Upper lobe of left lung (tissue), 6 donors: Measurements from ENCODE around the gene SMTNL1. TPM values are rescaled to one million over a fixed set of nuclear protein-coding genes. Genes with fewer than 3 reads are reported as not detected.
A peak's percentile ranks its signal among the peaks of the same experiment; 100 is the strongest.

Source experiments
- ATAC-seq, 2 donors: fragments of 200-7000 bp; cut with Tn5 transposase; one replicate each; pipeline ENCODE4 v1.9.1; 2022; ENCODE audit warnings: mild to moderate bottlenecking in 2 of 2, moderate library complexity in 2 of 2; ENCODE audit not compliant: low FRiP score in 2 of 2
- DNase-seq, 2 donors: peaks; one replicate each; pipeline ENCODE4 v3.0.0-alpha.2; 2019 to 2020
- H3K27ac ChIP-seq, 4 donors: fragments of 200-600 bp; sonication (generic); one replicate each; pipeline ENCODE4 v1.5.1; 2016 to 2019
- H3K27me3 ChIP-seq, 4 donors: fragments of 200-600 bp; sonication (generic); one replicate each; pipeline ENCODE4 v1.5.1; 2017 to 2019
- H3K36me3 ChIP-seq, 4 donors: fragments of 200-600 bp; sonication (generic); one replicate each; pipeline ENCODE4 v1.5.1; 2016 to 2019
- H3K4me1 ChIP-seq, 4 donors: fragments of 200-600 bp; sonication (generic); one replicate each; pipeline ENCODE4 v1.5.1; 2018 to 2019
- H3K4me3 ChIP-seq, 4 donors: fragments of 200-600 bp; sonication (generic); one replicate each; pipeline ENCODE4 v1.5.1; 2017 to 2019; ENCODE audit warnings: mild to moderate bottlenecking in 2 of 4, moderate library complexity in 1 of 4
- H3K9me3 ChIP-seq, 4 donors: fragments of 200-600 bp; sonication (generic); one replicate each; pipeline ENCODE4 v1.5.1; 2018 to 2019
- EP300 ChIP-seq, 4 donors: sonication (generic); formaldehyde crosslinking; IDR thresholded peaks; one replicate each; pipeline ENCODE4 v1.5.1; 2017; ENCODE audit warnings: antibody characterized with exemption in 4 of 4, control low read depth in 2 of 4
- POLR2A ChIP-seq, 4 donors: fragments of 450-650 bp; IDR thresholded peaks; one replicate each; pipeline ENCODE4 v1.5.1; 2016 to 2017; ENCODE audit warnings: antibody characterized with exemption in 4 of 4, mild to moderate bottlenecking in 2 of 4
- POLR2AphosphoS5 ChIP-seq, 2 donors: sonication (generic); formaldehyde crosslinking; IDR thresholded peaks; one replicate each; pipeline ENCODE4 v1.5.1; 2017; ENCODE audit warnings: antibody characterized with exemption in 2 of 2
- WGBS, 2 donors: methylation state at CpG; one replicate each; pipeline ENCODE4 v1.1.5; 2017 to 2018; 5-methylcytosine and 5-hydroxymethylcytosine counted together
- total RNA-seq, 6 donors: library from RNA; depleted of rRNA in 4 of 6; stranded (reverse); fragments of >200 nt in 4 of 6; gene quantifications; one replicate each; pipeline versions ENCODE4 v1.1.0 to v1.2.1, GENCODE V29; 2016 to 2021
- TF ChIP-seq, protein P1 (sequence below), 6 experiments: fragments of 450-650 bp in 4 of 6; fragments of 200-600 bp in 2 of 6; sonication (generic) in 2 of 6; IDR thresholded peaks; one replicate each; pipeline ENCODE4 v1.5.1; 2016 to 2019; ENCODE audit warnings: antibody characterized with exemption in 6 of 6
- donor health status: DM: no; HTN: no; CAD: no; lungs with moderate emphysema.
- donor health status: DM: no; HTN: yes; CAD: no; lungs with severe emphysema.

Gene SMTNL1
- total RNA-seq, 6 donors from 2014 or later, result not detected

DNA sequence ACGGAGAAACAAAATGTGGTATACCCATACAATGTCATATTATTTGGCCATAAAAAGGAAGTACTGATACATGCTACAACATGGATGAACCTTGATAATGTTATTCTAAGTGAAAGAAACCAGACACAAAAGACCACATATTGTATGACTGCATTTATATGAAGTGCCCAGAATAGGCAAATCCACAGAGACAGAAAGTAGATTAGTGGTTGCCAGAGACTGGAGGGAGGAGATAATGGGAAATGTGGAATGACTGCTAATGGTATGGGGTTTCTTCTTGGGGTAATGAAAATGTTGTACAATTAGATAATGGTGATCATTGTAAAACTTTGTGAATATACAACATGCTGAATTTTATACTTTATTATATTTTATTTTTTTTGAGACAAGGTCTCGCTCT, 16.3 kb upstream of the SMTNL1 start:
- WGBS, 2 donors, result 90 to 98% methylated on average over 2 of the region's 2 CpGs
- no peaks in the 10 kb centered on the region for H3K27me3 ChIP-seq
- H3K9me3 ChIP-seq, result no peaks in the 10 kb centered on the region
- no peak overlapping the region for H3K4me3 ChIP-seq
- TF ChIP-seq, protein P1, sequence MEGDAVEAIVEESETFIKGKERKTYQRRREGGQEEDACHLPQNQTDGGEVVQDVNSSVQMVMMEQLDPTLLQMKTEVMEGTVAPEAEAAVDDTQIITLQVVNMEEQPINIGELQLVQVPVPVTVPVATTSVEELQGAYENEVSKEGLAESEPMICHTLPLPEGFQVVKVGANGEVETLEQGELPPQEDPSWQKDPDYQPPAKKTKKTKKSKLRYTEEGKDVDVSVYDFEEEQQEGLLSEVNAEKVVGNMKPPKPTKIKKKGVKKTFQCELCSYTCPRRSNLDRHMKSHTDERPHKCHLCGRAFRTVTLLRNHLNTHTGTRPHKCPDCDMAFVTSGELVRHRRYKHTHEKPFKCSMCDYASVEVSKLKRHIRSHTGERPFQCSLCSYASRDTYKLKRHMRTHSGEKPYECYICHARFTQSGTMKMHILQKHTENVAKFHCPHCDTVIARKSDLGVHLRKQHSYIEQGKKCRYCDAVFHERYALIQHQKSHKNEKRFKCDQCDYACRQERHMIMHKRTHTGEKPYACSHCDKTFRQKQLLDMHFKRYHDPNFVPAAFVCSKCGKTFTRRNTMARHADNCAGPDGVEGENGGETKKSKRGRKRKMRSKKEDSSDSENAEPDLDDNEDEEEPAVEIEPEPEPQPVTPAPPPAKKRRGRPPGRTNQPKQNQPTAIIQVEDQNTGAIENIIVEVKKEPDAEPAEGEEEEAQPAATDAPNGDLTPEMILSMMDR (IDR thresholded peaks at IDR 0.05), result no peak
- TF ChIP-seq POLR2A (IDR thresholded peaks at IDR 0.05) (no peak), EP300 (IDR thresholded peaks at IDR 0.05) (no peak), POLR2AphosphoS5 (IDR thresholded peaks at IDR 0.05) (no peak)
- no peak overlapping the region for H3K27ac ChIP-seq
- H3K4me1 ChIP-seq, result peaks cover 1 to 2% (median 2%) of the 10 kb centered on the region in 4 donors
- no peak for ATAC-seq
- DNase-seq, result no peak
- H3K36me3 ChIP-seq, result no peaks in the 10 kb centered on the region

DNA sequence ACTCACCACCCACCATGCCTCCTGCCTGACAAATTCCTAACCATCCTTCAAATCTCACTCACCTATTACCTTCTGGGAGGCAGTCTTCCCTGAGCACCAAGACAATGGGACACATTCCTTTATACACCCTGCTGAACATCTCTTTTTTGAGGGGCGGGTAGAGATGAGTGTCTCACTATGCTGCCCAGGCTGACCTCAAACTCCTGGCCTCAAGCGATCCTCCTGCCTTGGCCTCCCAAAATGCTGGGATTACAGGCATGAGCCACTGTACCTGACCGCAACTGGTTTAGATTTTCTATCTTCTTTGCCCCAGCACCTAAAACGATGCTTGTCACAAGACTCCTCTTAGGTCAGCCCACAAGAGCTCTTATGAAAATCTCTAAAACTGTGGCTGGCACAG, 14.0 kb upstream of the SMTNL1 start:
- peaks cover 0 to 5% (median 0%) of the 10 kb centered on the region in 4 donors for H3K4me1 ChIP-seq
- no peaks in the 10 kb centered on the region for H3K9me3 ChIP-seq
- WGBS, 2 donors, result 79 to 82% methylated on average over 4 of the region's 4 CpGs
- peaks cover 0 to 4% (median 2%) of the 10 kb centered on the region in 4 donors for H3K36me3 ChIP-seq
- TF ChIP-seq POLR2A (IDR thresholded peaks at IDR 0.05) (no peak), EP300 (IDR thresholded peaks at IDR 0.05) (no peak), POLR2AphosphoS5 (IDR thresholded peaks at IDR 0.05) (no peak)
- TF ChIP-seq, protein P1 (IDR thresholded peaks at IDR 0.05), result no peak
- H3K27me3 ChIP-seq, result no peaks in the 10 kb centered on the region
- DNase-seq (no peak), ATAC-seq (no peak)
- H3K27ac ChIP-seq, result no peak overlapping the region
- H3K4me3 ChIP-seq, result no peak overlapping the region

DNA sequence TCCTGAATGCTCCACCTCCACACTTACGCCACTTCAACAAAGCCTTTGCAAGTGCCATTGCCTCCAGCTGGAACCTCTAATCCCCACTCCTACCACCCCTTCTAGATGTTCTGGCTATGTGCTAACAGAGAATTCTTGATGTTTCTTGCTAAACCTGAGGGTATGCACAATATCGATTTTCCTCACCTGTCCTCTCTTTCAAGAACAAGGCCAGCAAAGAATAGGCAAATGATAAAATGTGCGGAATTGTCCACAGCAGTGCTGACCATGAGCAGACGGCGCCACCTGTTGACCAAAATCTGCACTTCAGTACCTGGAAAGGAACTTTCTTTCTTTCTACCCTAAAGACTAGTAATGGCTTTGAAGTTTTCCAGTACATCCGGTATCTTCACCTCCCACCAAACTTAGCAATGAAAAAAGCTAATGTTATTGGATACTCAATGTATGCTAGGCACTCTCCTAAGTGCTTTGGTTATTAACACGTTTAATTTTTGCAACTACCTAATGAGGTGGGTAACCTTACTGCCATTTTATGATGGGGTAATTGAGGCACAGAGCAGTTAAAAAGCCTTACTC, 10.3 kb upstream of the SMTNL1 start:
- H3K27me3 ChIP-seq, result no peaks in the 10 kb centered on the region
- TF ChIP-seq POLR2A (IDR thresholded peaks at IDR 0.05), result no peak
- TF ChIP-seq, protein P1 (IDR thresholded peaks at IDR 0.05), result peak; percentile 72 to 93 (median 87)

DNA sequence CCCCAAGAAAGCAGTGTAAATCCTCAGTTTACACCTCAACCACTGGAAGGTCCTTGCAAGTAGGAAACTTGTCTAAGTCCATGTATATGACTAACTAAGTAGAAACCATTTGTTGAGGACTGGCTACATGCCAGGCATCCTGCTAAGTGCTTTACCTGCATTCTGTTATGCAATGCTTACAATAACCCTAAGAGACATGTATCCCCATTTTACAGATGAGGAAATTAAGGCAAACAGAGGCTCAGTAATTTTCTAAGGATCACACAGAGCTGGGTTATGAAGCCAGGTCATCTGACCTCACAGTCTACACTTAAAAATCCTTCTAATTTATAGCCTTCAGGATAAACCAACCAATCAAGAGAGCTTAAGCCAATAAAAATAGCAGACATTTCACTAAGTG, 8.4 kb upstream of the SMTNL1 start:
- Histone ChIP-seq H3K36me3 (peaks cover 0 to 6% (median 2%) of the 10 kb centered on the region in 4 donors), H3K27me3 (no peaks in the 10 kb centered on the region), H3K4me1 (peaks cover 17 to 26% (median 18%) of the 10 kb centered on the region in 4 donors), H3K27ac (no peak overlapping the region), H3K9me3 (no peaks in the 10 kb centered on the region), H3K4me3 (no peak overlapping the region)
- no peak for TF ChIP-seq POLR2AphosphoS5 (IDR thresholded peaks at IDR 0.05)
- no peak for TF ChIP-seq POLR2A (IDR thresholded peaks at IDR 0.05)
- TF ChIP-seq, protein P1 (IDR thresholded peaks at IDR 0.05), result no peak
- TF ChIP-seq EP300 (IDR thresholded peaks at IDR 0.05), result no peak
- no peak for ATAC-seq
- DNase-seq, result no peak

More for the DNA sequence above, 10.3 kb upstream of the SMTNL1 start:
- H3K36me3 ChIP-seq, result peaks cover 0 to 6% (median 2%) of the 10 kb centered on the region in 4 donors
- DNase-seq (peak in 1 of 2 donors; percentile 77), ATAC-seq (peak in 1 of 2 donors; percentile 49)
- WGBS, 2 donors, result 16 to 21% methylated on average over 7 of the region's 7 CpGs
- H3K27ac ChIP-seq, result no peak overlapping the region
- no peaks in the 10 kb centered on the region for H3K9me3 ChIP-seq
- peaks cover 17 to 26% (median 18%) of the 10 kb centered on the region in 4 donors for H3K4me1 ChIP-seq
- H3K4me3 ChIP-seq, result no peak overlapping the region

DNA sequence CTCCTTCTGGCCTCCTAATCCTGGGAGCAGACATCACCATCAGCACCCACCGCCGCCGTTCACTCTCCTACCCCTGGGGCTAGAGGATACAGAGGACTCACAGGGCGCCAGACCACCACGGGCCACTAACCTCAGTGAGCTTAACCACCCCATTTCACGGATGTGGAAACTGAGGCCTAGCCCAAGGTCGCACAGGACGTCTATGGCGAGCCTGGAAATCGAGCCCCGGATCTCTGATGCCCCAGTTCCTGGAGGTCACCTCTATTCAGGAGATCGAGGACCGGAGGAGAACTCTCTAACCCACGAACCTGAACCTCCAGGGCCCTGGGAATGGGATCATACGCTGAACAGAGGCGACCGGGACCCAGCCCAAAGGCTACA, 7.2 kb upstream of the SMTNL1 start:
- no peaks in the 10 kb centered on the region for H3K27me3 ChIP-seq
- no peak for ATAC-seq
- WGBS, 2 donors, result 0 to 1% methylated on average over 3 to 17 of the region's 17 CpGs

More for the DNA sequence above, 7.2 kb upstream of the SMTNL1 start:
- Histone ChIP-seq H3K9me3 (no peaks in the 10 kb centered on the region), H3K36me3 (peaks cover 0 to 6% (median 2%) of the 10 kb centered on the region in 4 donors), H3K27ac (peak overlapping the region; percentile 69 to 81 (median 76)), H3K4me3 (peak overlapping the region; percentile 55 to 91 (median 70)), H3K4me1 (peaks cover 17 to 26% (median 18%) of the 10 kb centered on the region in 4 donors)
- peak in 1 of 2 donors; percentile 5 for DNase-seq
- no peak for TF ChIP-seq POLR2A (IDR thresholded peaks at IDR 0.05)
- no peak for TF ChIP-seq EP300 (IDR thresholded peaks at IDR 0.05)
- TF ChIP-seq, protein P1 (IDR thresholded peaks at IDR 0.05), result no peak
- TF ChIP-seq POLR2AphosphoS5 (IDR thresholded peaks at IDR 0.05), result no peak
